Small intestine (tissue), 7 donors: ENCODE measurements around the gene SNX8. TPM values are rescaled to one million over a fixed set of nuclear protein-coding genes. Genes with fewer than 3 reads are reported as not detected.
"Not testable (repeated sequence)": the region's sequence is repeated elsewhere in the genome, so short reads cannot be mapped to it uniquely, and the experiment has no call there.

Source experiments
- DNase-seq, 2 donors: peaks; one replicate each; pipeline versions ENCODE4 v3.0.0 to v3.0.0-alpha.2; 2013
- FAIRE-seq: peaks from 2 replicates; lab custom pipeline; 2012; peaks lifted over from hg19 to GRCh38; lab: Jason Lieb, UNC
- H3K27ac ChIP-seq, 3 donors: one replicate each; pipeline ENCODE4 v1.5.1; 2013; ENCODE audit warnings: low read length in 2 of 3, mild to moderate bottlenecking in 2 of 3, control low read depth in 1 of 3, inconsistent platforms in 1 of 3, low read depth in 1 of 3, moderate library complexity in 1 of 3
- H3K27me3 ChIP-seq, 3 donors: one replicate each; pipeline ENCODE4 v1.6.1; 2013; ENCODE audit warnings: low read length in 3 of 3, inconsistent platforms in 1 of 3; ENCODE audit not compliant: control insufficient read depth in 3 of 3, insufficient read depth in 3 of 3
- H3K36me3 ChIP-seq, 3 donors: one replicate each; pipeline ENCODE4 v1.6.1; 2013; ENCODE audit warnings: low read length in 3 of 3, inconsistent platforms in 1 of 3, low read depth in 1 of 3, mild to moderate bottlenecking in 1 of 3, moderate library complexity in 1 of 3; ENCODE audit not compliant: control insufficient read depth in 3 of 3, insufficient read depth in 2 of 3
- H3K4me1 ChIP-seq, 3 donors: one replicate each; pipeline ENCODE4 v1.6.1; 2013; ENCODE audit warnings: low read length in 2 of 3, inconsistent platforms in 1 of 3, low read depth in 1 of 3, mild to moderate bottlenecking in 1 of 3, moderate library complexity in 1 of 3; ENCODE audit not compliant: control insufficient read depth in 3 of 3, insufficient read depth in 2 of 3
- H3K4me3 ChIP-seq, 3 donors: one replicate each; pipeline ENCODE4 v1.5.1; 2013; ENCODE audit warnings: low read length in 3 of 3, control low read depth in 1 of 3, inconsistent platforms in 1 of 3, low read depth in 1 of 3, mild to moderate bottlenecking in 1 of 3, moderate library complexity in 1 of 3
- H3K9me3 ChIP-seq, 2 donors: one replicate each; pipeline ENCODE4 v1.6.1; 2013; ENCODE audit warnings: low read depth in 1 of 2, low read length in 1 of 2; ENCODE audit not compliant: control insufficient read depth in 2 of 2, insufficient read depth in 1 of 2
- WGBS, 3 donors: extraction: QIAGEN DNeasy Blood & Tissue Kit; methylation state at CpG; one replicate each; pipeline ENCODE4 v1.1.7; 2013; 5-methylcytosine and 5-hydroxymethylcytosine counted together
- polyA plus RNA-seq, 4 donors: library from polyadenylated mRNA; stranded (reverse) in 3 of 4; unstranded in 1 of 4; fragments of 200-250 nt in 3 of 4; fragments of 120-200 nt in 1 of 4; gene quantifications; one replicate each; pipeline versions ENCODE4 v1.2.1 to v1.2.3, GENCODE V29; 2013
- donor health status: healthy with polysubstance abuse.
- donor health status: control.
- donor health status: control.
- donor health status: Bipolar disorder and iron deficiency.
- donor health status: healthy.

The SNX8 gene
- polyA plus RNA-seq, 4 donors, result 17.5 to 39.7 (median 19.2) TPM

DNA sequence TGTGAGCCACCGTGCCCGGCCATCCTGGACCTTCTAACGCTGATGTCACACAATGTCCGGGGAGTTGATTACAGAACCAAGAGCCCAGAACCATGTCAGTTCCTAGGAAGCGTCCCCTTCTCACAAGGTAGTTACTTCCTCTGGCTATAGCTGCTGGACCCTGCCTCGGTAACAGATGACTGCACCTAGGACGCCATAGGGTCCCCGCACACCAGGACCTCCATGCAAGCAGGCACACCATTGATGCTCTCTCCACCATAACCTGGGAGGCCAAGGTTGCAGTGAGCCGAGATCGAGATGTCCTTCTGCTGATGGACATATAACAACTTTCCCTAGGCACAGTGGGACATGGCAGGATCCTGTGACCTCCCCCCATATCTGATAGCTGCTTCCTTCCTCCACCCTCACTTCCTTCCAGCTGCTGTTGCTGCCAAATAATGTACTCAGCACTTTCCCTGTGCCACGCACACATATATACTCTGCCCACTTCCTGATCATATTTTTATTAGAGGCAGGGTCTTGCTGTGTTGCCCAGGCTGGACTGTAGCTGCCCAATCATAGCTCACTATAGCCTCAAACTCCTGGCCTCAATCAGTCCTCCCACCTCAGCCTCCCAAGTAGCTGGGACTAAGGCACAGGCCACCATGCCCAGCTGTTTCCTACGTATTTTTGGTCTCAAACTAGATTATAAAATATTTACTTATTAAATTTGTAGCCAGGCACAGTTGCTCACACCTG lies 3.5 kb upstream of the SNX8 start:
- no peak for FAIRE-seq
- 82 to 90% (median 89%) methylated on average over 12 of the region's 12 CpGs for WGBS, 3 donors

DNA sequence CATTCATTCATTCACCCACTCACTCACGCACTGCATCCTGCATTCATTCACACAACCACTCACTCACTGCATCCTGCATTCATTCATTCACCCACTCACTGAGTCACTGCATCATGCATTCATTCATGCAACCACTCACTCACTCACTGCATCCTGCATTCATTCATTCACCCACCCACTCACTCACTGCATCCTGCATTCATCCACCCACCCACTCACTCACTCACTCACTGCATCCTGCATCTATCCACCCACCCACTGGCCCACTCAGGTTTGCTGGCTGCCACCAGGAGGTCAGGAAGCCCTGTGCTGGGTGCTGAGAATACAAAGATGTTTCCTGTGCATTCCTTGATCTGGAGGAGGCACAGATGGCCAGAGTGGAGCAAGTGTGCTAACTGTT lies 2.3 kb upstream of the SNX8 start:
- H3K27me3 ChIP-seq, result no peaks in the 10 kb centered on the region
- no peak overlapping the region for H3K27ac ChIP-seq
- DNase-seq (no peak), FAIRE-seq (no peak)
- no peaks in the 10 kb centered on the region for H3K4me1 ChIP-seq
- H3K36me3 ChIP-seq, result no peaks in the 10 kb centered on the region
- H3K4me3 ChIP-seq, result no peak overlapping the region
- no peaks in the 10 kb centered on the region for H3K9me3 ChIP-seq
- WGBS, 3 donors, result 93 to 96% (median 93%) methylated on average over 1 of the region's 1 CpG

More for the DNA sequence above, 3.5 kb upstream of the SNX8 start:
- H3K27me3 ChIP-seq, result no peaks in the 10 kb centered on the region
- DNase-seq, result no peak
- H3K27ac ChIP-seq, result no peak overlapping the region
- H3K4me1 ChIP-seq, result no peaks in the 10 kb centered on the region
- no peak overlapping the region for H3K4me3 ChIP-seq
- H3K9me3 ChIP-seq, result no peaks in the 10 kb centered on the region
- no peaks in the 10 kb centered on the region for H3K36me3 ChIP-seq

DNA sequence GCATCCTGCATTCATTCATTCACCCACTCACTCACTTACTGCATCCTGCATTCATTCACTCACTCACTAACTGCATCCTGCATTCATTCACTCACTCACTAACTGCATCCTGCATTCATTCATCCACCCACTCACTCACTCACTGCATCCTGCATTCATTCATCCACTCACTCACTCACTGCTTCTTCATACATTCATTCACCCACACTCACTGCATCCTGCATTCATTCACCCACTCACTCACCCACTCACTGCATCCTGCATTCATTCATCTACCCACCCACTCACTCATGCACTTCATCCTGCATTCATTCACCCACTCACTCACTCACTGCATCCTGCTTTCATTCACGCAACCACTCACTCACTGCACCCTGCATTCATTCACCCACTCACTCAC lies 1.5 kb upstream of the SNX8 start:
- Histone ChIP-seq H3K4me1 (no peaks in the 10 kb centered on the region), H3K27ac (no peak overlapping the region), H3K4me3 (no peak overlapping the region), H3K36me3 (peaks cover 0 to 2% (median 0%) of the 10 kb centered on the region in 3 donors), H3K9me3 (no peaks in the 10 kb centered on the region), H3K27me3 (no peaks in the 10 kb centered on the region)
- DNase-seq (no peak), FAIRE-seq (no peak)
- 83 to 93% (median 88%) methylated on average over 1 of the region's 1 CpG for WGBS, 3 donors

DNA sequence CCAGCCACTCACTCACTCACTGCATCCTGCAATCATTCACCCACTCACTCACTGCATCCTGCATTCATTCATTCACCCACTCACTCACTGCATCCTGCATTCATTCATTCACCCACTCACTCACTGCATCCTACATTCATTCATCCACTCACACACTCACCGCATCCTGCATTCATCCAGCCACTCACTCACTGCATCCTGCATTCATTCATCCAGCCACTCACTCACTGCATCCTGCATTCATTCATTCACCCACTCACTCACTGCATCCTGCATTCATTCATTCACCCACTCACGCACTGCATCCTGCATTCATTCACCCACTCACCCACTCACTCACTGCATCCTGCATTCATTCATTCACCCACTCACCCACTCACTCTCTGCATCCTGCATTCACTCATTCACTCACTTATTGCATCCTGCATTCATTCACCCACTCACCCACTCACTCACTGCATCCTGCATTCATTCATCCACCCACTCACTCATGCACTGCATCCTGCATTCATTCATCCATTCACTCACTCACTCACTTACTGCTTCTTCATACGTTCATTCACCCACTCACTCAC lies 802 bp upstream of the SNX8 start:
- H3K4me1 ChIP-seq, H3K4me3 ChIP-seq, FAIRE-seq, DNase-seq, H3K9me3 ChIP-seq, H3K36me3 ChIP-seq, H3K27me3 ChIP-seq: not testable (repeated sequence)
- H3K27ac ChIP-seq, result peak overlapping the region in 2 of 3 donors; percentile 43 to 53
- WGBS, 3 donors, result 58 to 81% (median 59%) methylated on average over 3 of the region's 3 CpGs

DNA sequence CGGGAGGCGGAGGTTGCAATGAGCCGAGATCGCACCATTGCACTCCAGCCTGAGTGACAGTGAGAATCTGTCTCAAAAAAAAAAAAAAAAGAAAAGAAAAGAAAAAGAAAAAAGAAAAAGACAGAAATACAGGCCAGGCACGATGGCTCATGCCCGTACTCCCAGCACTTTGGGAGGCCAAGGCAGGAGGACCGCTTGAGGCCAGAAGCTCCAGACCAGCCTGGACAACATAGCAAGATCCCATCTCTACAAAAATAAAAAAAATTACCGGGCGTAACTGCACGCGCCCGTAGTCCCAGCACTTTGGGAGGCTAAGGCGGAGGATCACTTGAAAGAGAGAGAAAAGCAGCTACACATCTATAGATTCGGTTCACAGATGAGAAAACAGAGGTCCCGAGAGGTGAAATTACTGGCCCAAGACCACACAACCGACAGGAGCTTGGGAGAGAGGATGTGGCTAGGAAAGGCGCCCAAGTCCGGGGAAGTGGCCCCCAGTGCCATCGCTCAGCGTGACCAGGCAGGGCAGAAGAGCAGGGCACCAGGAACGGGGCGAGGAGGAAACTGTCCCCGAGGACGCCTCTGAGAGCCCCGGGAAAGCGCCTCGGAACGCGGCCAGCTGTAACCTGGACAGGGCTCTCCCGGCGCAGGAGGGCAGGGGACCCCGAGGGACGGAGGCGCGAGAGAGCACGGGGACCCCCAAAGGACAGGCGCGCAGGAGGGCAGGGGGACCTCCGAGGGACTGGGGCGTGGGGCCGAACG lies 612 bp downstream of the SNX8 start:
- FAIRE-seq (no peak), DNase-seq (peak in 1 of 2 donors; percentile 38)
- WGBS, 3 donors, result 21 to 35% (median 25%) methylated on average over 23 to 42 of the region's 42 CpGs
- H3K4me1 ChIP-seq, result no peaks in the 10 kb centered on the region
- no peaks in the 10 kb centered on the region for H3K9me3 ChIP-seq
- peak overlapping the region; percentile 82 to 88 (median 87) for H3K27ac ChIP-seq
- peaks cover 0 to 18% (median 0%) of the 10 kb centered on the region in 3 donors for H3K36me3 ChIP-seq
- H3K27me3 ChIP-seq, result no peaks in the 10 kb centered on the region
- H3K4me3 ChIP-seq, result peak overlapping the region; percentile 73 to 87 (median 80)

DNA sequence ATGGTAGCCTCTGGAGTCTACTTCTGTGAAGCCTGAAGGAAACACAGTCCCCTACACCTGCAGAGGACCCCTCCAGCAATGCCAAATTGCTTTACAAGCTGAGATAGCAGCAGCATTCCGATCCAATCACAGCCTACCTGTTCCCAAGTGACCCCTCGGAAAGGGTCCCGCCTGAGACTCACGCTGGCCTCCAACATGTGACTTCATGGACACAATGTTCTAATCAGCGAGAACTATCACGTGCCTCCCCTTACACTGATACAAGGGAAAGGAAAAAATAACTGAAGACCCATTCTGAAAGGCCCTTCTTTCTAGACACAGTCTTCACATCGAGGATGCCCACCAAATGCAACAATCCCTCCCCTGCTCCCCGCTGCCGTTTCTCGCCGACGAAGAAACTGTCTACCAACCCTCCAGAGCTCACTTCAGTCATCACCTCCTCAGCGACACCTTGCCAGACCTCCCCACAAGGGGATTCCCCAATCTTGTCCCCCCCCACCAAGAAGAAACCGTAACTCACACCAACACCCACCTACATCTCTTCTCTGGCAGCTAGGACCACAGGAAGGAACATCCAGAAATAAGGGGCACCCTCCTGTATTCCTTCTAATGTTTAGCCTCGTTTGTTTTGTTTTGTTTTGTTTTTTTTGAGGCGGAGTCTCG lies 1.8 kb downstream of the SNX8 start:
- no peak for FAIRE-seq
- 81 to 87% (median 85%) methylated on average over 17 of the region's 17 CpGs for WGBS, 3 donors

DNA sequence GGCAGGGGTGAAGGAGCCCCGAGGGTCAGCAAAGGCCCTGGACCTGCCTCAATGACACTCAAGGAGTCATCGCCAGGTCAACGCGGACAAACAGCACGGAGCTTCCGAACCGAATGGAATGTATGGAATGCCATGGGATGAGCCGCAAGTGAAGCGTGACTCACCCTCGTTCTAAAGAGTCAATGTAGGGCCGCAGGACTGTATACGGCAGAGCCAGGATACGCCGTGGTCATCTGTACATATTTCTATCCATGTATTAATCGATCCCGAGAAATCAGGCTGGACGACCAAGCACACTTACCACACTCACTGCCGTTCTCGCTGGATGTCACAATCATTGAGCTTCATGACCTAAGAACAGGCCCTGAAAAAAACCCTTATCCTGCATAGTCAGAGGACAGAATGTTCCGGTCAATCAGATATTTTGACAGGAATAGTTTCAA lies 4.3 kb downstream of the SNX8 start:
- Histone ChIP-seq H3K9me3 (no peaks in the 10 kb centered on the region), H3K27me3 (no peaks in the 10 kb centered on the region), H3K36me3 (peaks cover 0 to 31% (median 0%) of the 10 kb centered on the region in 3 donors), H3K27ac (no peak overlapping the region), H3K4me3 (no peak overlapping the region), H3K4me1 (peaks cover 0 to 3% (median 2%) of the 10 kb centered on the region in 3 donors)
- DNase-seq, result no peak
- WGBS, 3 donors, result 87 to 96% (median 91%) methylated on average over 20 of the region's 20 CpGs
- FAIRE-seq, result no peak

More for the DNA sequence above, 1.8 kb downstream of the SNX8 start:
- no peaks in the 10 kb centered on the region for H3K9me3 ChIP-seq
- peak overlapping the region in 1 of 3 donors; percentile 59 for H3K27ac ChIP-seq
- no peaks in the 10 kb centered on the region for H3K27me3 ChIP-seq
- peak overlapping the region in 1 of 3 donors; percentile 7 for H3K4me3 ChIP-seq
- H3K4me1 ChIP-seq, result no peaks in the 10 kb centered on the region
- peaks cover 0 to 24% (median 0%) of the 10 kb centered on the region in 3 donors for H3K36me3 ChIP-seq
- DNase-seq, result peak in 1 of 2 donors; percentile 65

DNA sequence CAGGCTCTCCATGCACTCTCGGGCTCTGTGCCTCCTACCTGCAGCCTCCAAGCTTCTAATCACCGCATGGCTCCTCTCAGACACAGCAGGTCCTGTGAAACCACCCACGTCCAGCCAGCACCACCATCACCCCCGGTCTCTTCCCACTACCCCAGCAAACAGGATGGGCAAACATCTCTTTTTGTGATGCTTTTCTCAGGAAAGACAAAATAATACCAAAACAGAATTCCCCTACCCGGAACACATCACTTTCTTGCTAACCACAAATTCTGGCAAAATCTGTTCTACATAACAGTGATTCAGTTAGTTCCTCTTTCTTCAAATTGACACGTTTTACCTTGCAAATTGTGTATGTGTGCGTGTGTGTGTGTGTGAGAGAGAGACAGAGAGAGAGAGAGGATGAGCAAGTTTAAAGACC lies 6.5 kb downstream of the SNX8 start:
- 68 to 88% (median 84%) methylated on average over 7 of the region's 7 CpGs for WGBS, 3 donors

More for the DNA sequence above, 6.5 kb downstream of the SNX8 start:
- peaks cover 0 to 33% (median 0%) of the 10 kb centered on the region in 3 donors for H3K36me3 ChIP-seq
- H3K4me3 ChIP-seq, result no peak overlapping the region
- H3K27ac ChIP-seq, result peak overlapping the region in 1 of 3 donors; percentile 6
- FAIRE-seq (no peak), DNase-seq (no peak)
- no peaks in the 10 kb centered on the region for H3K9me3 ChIP-seq
- H3K27me3 ChIP-seq, result no peaks in the 10 kb centered on the region
- H3K4me1 ChIP-seq, result peaks cover 0 to 8% (median 4%) of the 10 kb centered on the region in 3 donors
